HG03064 (cell line): ENCODE results near the gene FIGLA.
"Not testable (repeated sequence)": the region's sequence is repeated elsewhere in the genome, so short reads cannot be mapped to it uniquely, and the experiment has no call there.

Source experiments
- ATAC-seq: cut with Tn5 transposase; IDR thresholded peaks from one replicate; pipeline ENCODE4 v1.9.1; 2021; ENCODE audit warnings: low read depth; ENCODE audit not compliant: unreplicated experiment

Gene FIGLA

GRCh38 chr2:70747284-70747683, 43.2 kb downstream of the FIGLA start:
- no peak for ATAC-seq

GRCh38 chr2:70746094-70746974, 44.1 kb downstream of the FIGLA start:
- no peak for ATAC-seq

DNA sequence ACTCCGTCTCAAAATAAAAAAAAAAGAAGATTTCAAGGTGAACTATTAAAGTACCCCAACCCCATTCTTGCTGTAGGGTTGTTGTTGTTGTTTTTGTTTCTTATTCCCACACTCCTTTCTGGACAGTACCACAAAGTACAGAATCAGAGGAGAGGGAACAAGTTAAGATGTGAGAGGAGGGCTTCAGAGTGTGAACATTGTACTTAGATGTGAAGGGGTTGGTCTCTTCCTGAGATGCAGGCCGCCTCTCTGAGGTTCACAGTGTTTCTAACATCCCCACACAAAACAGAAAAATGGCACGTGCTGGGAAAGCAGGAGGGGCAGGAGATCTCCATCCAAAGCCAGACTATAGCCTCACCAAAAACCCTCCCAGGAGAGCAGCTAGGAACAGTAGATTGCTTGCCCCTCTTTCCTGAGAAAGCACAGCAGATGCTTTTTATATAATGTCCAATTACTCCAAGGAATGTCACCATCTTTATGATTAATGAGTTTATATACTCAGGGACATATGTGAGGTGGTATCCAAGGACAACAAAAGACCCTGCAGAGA, 45.1 kb downstream of the FIGLA start:
- no peak for ATAC-seq

- no peak for ATAC-seq
Measured at GRCh38 chr2:70744397-70744796, 46.0 kb downstream of the FIGLA start.

DNA sequence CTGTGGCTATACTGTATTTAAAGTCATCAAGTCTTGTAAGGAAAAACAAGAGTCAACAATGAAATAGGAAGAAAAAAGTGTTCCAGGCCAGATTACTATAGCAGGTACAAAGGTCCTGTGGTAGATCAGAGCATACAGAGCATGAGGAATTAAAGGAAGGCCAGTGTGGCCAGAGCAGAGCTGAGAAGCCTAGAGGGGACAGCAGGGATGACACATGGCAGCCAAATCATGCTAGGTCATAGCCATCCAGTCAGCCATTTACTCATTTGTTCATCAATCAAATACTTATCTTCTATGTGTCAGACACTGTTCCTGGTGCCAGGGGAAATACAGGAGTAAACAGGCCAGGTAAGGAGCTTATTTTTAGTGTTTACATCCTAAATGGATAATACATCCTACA, 46.8 kb downstream of the FIGLA start:
- no peak for ATAC-seq

DNA sequence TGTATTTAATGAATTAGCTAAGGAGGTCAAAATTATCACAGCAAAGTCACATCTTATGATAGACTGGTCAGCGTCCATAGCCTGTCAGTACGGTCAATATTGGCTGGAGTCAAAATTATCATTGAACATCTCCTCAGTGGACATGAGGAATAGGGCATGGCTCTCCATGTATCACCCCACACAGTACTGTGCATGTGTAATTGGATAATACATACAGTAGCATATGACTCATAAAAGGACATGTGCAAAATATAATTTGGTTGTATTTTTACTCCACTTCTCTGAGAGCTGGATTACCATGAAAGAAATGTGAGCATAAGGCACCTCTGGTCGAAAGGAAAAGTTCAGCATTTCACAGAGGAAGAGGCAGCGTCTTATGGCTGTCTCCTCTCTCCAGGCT, 47.4 kb downstream of the FIGLA start:
- no peak for ATAC-seq

- not testable (repeated sequence) for ATAC-seq
Measured at GRCh38 chr2:70739492-70739891, 51.0 kb downstream of the FIGLA start.

DNA sequence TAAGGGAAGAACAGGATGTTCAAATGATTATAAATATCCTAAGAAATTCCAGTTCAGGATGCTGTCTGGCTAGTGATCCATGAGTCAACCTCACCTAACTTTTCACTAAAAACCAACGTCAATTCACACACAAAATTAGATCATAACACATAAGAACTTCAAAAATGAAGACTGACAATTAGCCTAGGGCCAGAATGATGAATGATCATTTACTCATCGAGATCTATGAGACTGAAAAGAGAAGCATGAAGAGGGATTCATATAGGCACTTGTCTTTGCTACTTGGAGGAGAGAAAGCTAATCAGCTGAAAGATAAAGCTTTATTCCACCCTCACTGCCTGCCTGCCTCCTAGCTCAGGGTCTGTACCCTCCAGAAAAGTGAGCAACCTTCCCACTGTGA, 52.3 kb downstream of the FIGLA start:
- ATAC-seq, result no peak

- ATAC-seq, result no peak
Measured at GRCh38 chr2:70735071-70735470, 55.4 kb downstream of the FIGLA start.

DNA sequence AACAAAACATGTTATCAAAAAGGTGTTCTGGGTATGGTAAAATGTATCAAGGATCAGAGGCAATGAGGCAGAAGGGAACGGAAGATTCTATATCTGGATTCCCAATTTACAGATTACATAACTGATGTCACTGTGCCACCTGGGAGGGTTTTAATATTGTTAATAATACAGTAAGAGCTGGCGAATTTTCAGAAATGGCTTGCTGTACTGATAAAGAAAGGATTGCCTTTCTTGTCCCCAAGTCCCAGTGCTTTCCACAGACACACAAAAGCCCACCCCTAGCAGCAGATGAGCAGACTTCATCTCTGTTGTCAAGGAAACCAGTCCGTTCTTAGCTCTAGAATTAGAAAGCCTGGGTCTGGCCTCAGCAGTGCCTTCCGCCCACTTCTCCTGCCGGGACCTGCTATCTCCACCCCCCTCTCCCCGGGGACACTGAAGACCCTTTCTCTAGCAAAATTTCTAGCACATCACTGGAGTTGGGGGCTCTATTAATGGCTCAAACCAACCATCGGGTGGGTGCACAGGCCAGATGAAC, 56.7 kb downstream of the FIGLA start:
- ATAC-seq, result no peak

GRCh38 chr2:70732766-70733645, 57.4 kb downstream of the FIGLA start:
- no peak for ATAC-seq

GRCh38 chr2:70730730-70731129, 59.7 kb downstream of the FIGLA start:
- no peak for ATAC-seq

DNA sequence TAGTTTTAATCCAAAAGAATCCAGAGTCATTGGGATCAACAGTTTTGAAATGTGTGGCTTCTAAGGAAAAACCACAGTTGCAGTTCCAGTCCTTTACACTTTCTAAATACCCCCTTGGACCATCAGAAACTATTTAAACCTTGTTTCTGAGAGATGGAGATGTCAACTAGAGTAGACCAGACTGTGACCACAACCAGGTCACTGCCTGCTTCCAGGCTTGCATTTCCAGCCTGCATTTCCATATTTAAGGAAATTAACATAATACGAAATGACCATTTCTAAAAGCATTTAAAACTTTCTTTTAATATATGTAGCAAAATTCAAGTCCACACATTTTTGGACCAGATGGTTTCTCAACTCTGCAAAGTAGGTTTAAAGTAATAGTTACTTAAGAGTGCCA, 60.8 kb downstream of the FIGLA start:
- ATAC-seq, result no peak

- ATAC-seq, result no peak
Measured at GRCh38 chr2:70728128-70728527, 62.3 kb downstream of the FIGLA start.
